Adipocyte (in vitro differentiated cells): ENCODE measurements around the gene POGK.

ENCODE experiments used
- DNase-seq: peaks from one replicate; pipeline ENCODE4 v3.0.0-alpha.2; 2015; ENCODE audit warnings: low read depth
- H3K27me3 ChIP-seq: replicated peaks from 2 replicates; pipeline ENCODE4 v1.7.0; 2013; ENCODE audit warnings: mild to moderate bottlenecking, low read length, moderate library complexity; ENCODE audit not compliant: control insufficient read depth, insufficient read depth
- H3K36me3 ChIP-seq: 2 replicates; pipeline ENCODE4 v1.7.0; 2013; ENCODE audit warnings: low read length, mild to moderate bottlenecking, moderate library complexity; ENCODE audit not compliant: control insufficient read depth, insufficient read depth, severe bottlenecking
- H3K4me1 ChIP-seq: 2 replicates; pipeline ENCODE4 v1.7.0; 2013; ENCODE audit warnings: mild to moderate bottlenecking, low read length, moderate library complexity; ENCODE audit not compliant: control insufficient read depth, insufficient read depth
- H3K4me3 ChIP-seq: 2 replicates; pipeline ENCODE4 v1.7.0; 2013; ENCODE audit warnings: mild to moderate bottlenecking, low read length, moderate library complexity
- H3K9ac ChIP-seq: 2 replicates; pipeline ENCODE4 v1.7.0; 2013; ENCODE audit warnings: mild to moderate bottlenecking, low read length, moderate library complexity
- H3K9me3 ChIP-seq: 2 replicates; pipeline ENCODE4 v1.7.0; 2013; ENCODE audit warnings: mild to moderate bottlenecking, low read length, moderate library complexity; ENCODE audit not compliant: control insufficient read depth

POGK gene

GRCh38 chr1:166836733-166837132, 2.5 kb upstream of the POGK start:
- DNase-seq = no peak
- no peak overlapping the region for H3K9ac ChIP-seq
- H3K4me1 ChIP-seq = peaks cover 24% of the 10 kb centered on the region
- H3K27me3 ChIP-seq = no peaks in the 10 kb centered on the region
- no peak overlapping the region for H3K4me3 ChIP-seq
- peaks cover 8% of the 10 kb centered on the region for H3K36me3 ChIP-seq
- H3K9me3 ChIP-seq = no peaks in the 10 kb centered on the region

GRCh38 chr1:166839600-166840308, 479 bp downstream of the POGK start:
- peaks cover 26% of the 10 kb centered on the region for H3K36me3 ChIP-seq
- H3K4me3 ChIP-seq = peak overlapping the region; percentile 81
- no peaks in the 10 kb centered on the region for H3K27me3 ChIP-seq
- peak overlapping the region; percentile 85 for H3K9ac ChIP-seq
- peak; percentile 73 for DNase-seq
- H3K9me3 ChIP-seq = no peaks in the 10 kb centered on the region
- peaks cover 54% of the 10 kb centered on the region for H3K4me1 ChIP-seq

- H3K4me3 ChIP-seq = peak overlapping the region; percentile 81
- peak; percentile 13 for DNase-seq
- H3K36me3 ChIP-seq = peaks cover 31% of the 10 kb centered on the region
- H3K9me3 ChIP-seq = no peaks in the 10 kb centered on the region
- peak overlapping the region; percentile 78 for H3K9ac ChIP-seq
- no peaks in the 10 kb centered on the region for H3K27me3 ChIP-seq
- H3K4me1 ChIP-seq = peaks cover 57% of the 10 kb centered on the region
Observed at GRCh38 chr1:166840309-166841274, 1.3 kb downstream of the POGK start.

- peak overlapping the region; percentile 30 for H3K9ac ChIP-seq
- peak overlapping the region; percentile 2 for H3K4me3 ChIP-seq
- H3K27me3 ChIP-seq = no peaks in the 10 kb centered on the region
- H3K36me3 ChIP-seq = peaks cover 57% of the 10 kb centered on the region
- no peak for DNase-seq
- H3K4me1 ChIP-seq = peaks cover 55% of the 10 kb centered on the region
- H3K9me3 ChIP-seq = no peaks in the 10 kb centered on the region
Observed at GRCh38 chr1:166843322-166843721, 4.0 kb downstream of the POGK start.

GRCh38 chr1:166843769-166844596, 4.7 kb downstream of the POGK start:
- no peaks in the 10 kb centered on the region for H3K9me3 ChIP-seq
- peaks cover 49% of the 10 kb centered on the region for H3K4me1 ChIP-seq
- no peaks in the 10 kb centered on the region for H3K27me3 ChIP-seq
- peak overlapping the region; percentile 2 for H3K4me3 ChIP-seq
- no peak for DNase-seq
- H3K9ac ChIP-seq = peak overlapping the region; percentile 30
- peaks cover 64% of the 10 kb centered on the region for H3K36me3 ChIP-seq

GRCh38 chr1:166844791-166845190, 5.5 kb downstream of the POGK start:
- H3K4me3 ChIP-seq = no peak overlapping the region
- DNase-seq = no peak
- peaks cover 48% of the 10 kb centered on the region for H3K4me1 ChIP-seq
- H3K9me3 ChIP-seq = no peaks in the 10 kb centered on the region
- H3K36me3 ChIP-seq = peaks cover 72% of the 10 kb centered on the region
- H3K9ac ChIP-seq = no peak overlapping the region
- no peaks in the 10 kb centered on the region for H3K27me3 ChIP-seq

GRCh38 chr1:166848193-166848592, 8.9 kb downstream of the POGK start:
- no peak overlapping the region for H3K9ac ChIP-seq
- no peaks in the 10 kb centered on the region for H3K27me3 ChIP-seq
- H3K36me3 ChIP-seq = peaks cover 88% of the 10 kb centered on the region
- peaks cover 19% of the 10 kb centered on the region for H3K4me1 ChIP-seq
- no peak for DNase-seq
- no peak overlapping the region for H3K4me3 ChIP-seq
- H3K9me3 ChIP-seq = no peaks in the 10 kb centered on the region

GRCh38 chr1:166849135-166849534, 9.9 kb downstream of the POGK start:
- Histone ChIP-seq H3K9ac (no peak overlapping the region), H3K36me3 (peaks cover 89% of the 10 kb centered on the region), H3K27me3 (no peaks in the 10 kb centered on the region), H3K9me3 (no peaks in the 10 kb centered on the region), H3K4me3 (no peak overlapping the region), H3K4me1 (peaks cover 9% of the 10 kb centered on the region)
- DNase-seq = no peak

GRCh38 chr1:166852918-166853317, 13.6 kb downstream of the POGK start:
- H3K36me3 ChIP-seq = peaks cover 94% of the 10 kb centered on the region
- H3K9ac ChIP-seq = no peak overlapping the region
- H3K9me3 ChIP-seq = no peaks in the 10 kb centered on the region
- no peaks in the 10 kb centered on the region for H3K27me3 ChIP-seq
- no peak overlapping the region for H3K4me3 ChIP-seq
- no peaks in the 10 kb centered on the region for H3K4me1 ChIP-seq
- no peak for DNase-seq

GRCh38 chr1:166855558-166855957, 16.3 kb downstream of the POGK start:
- H3K9me3 ChIP-seq = no peaks in the 10 kb centered on the region
- no peak overlapping the region for H3K4me3 ChIP-seq
- H3K27me3 ChIP-seq = no peaks in the 10 kb centered on the region
- no peak overlapping the region for H3K9ac ChIP-seq
- no peaks in the 10 kb centered on the region for H3K4me1 ChIP-seq
- peaks cover 79% of the 10 kb centered on the region for H3K36me3 ChIP-seq
- no peak for DNase-seq

- H3K36me3 ChIP-seq = peaks cover 70% of the 10 kb centered on the region
- H3K9ac ChIP-seq = no peak overlapping the region
- no peaks in the 10 kb centered on the region for H3K4me1 ChIP-seq
- H3K4me3 ChIP-seq = no peak overlapping the region
- no peaks in the 10 kb centered on the region for H3K27me3 ChIP-seq
- no peak for DNase-seq
- no peaks in the 10 kb centered on the region for H3K9me3 ChIP-seq
Observed at GRCh38 chr1:166857995-166858394, 18.7 kb downstream of the POGK start.
